ENCODE results near the gene DCAKD. TPM values are rescaled to one million over a fixed set of nuclear protein-coding genes. Genes with fewer than 3 reads are reported as not detected.

Gene DCAKD
- total RNA-seq, 3 donors from 2014 or later (not counting 1 experiment from before 2014, with no cell fraction given), result 15.4 to 21.4 (median 21.1) TPM

DNA sequence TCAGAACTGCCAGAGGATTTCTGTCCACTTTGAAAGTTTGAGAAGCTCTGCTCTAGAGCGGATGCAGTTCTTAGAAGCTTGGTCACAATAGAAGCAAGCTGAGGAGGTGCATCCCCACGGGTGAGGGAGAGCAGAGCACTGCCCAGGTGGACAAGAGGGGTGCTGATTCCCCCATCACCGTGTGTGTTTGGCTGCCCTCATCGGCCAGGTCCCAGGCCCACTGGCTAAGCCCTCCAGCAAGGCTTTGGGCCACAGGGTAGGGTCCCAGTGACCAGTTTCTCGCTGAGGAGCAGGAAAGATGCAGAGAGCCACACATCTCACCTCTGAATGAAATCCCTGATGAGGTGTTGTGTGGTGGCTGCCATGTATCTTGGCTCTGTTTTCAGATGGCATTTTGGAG lies 36.5 kb upstream of the DCAKD start:
- no peak overlapping the region for H3K4me3 Mint-ChIP-seq
- no peaks in the 10 kb centered on the region for H3K9me3 Mint-ChIP-seq
- WGBS (ENCODE audit: insufficient coverage), result 93% methylated on average over 5 of the region's 5 CpGs
- no peaks in the 10 kb centered on the region for H3K36me3 Mint-ChIP-seq
- peaks cover 78% of the 10 kb centered on the region for H3K36me3 ChIP-seq (ENCODE audit: control insufficient read depth, insufficient read depth, low read length)
- DNase-seq (no peak), ATAC-seq (no peak)
- H3K27me3 Mint-ChIP-seq (ENCODE audit: low read depth in 2 of 2), result no peaks in the 10 kb centered on the region
- H3K27ac ChIP-seq (ENCODE audit: low read length), result no peak overlapping the region
- no peaks in the 10 kb centered on the region for H3K4me1 Mint-ChIP-seq
- H3K27ac Mint-ChIP-seq, result no peak overlapping the region
- no peak overlapping the region for H3K4me3 ChIP-seq (ENCODE audit: low read length)
- TF ChIP-seq, protein P1, sequence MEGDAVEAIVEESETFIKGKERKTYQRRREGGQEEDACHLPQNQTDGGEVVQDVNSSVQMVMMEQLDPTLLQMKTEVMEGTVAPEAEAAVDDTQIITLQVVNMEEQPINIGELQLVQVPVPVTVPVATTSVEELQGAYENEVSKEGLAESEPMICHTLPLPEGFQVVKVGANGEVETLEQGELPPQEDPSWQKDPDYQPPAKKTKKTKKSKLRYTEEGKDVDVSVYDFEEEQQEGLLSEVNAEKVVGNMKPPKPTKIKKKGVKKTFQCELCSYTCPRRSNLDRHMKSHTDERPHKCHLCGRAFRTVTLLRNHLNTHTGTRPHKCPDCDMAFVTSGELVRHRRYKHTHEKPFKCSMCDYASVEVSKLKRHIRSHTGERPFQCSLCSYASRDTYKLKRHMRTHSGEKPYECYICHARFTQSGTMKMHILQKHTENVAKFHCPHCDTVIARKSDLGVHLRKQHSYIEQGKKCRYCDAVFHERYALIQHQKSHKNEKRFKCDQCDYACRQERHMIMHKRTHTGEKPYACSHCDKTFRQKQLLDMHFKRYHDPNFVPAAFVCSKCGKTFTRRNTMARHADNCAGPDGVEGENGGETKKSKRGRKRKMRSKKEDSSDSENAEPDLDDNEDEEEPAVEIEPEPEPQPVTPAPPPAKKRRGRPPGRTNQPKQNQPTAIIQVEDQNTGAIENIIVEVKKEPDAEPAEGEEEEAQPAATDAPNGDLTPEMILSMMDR (IDR thresholded peaks at IDR 0.05), result no peak
- no peaks in the 10 kb centered on the region for H3K4me1 ChIP-seq (ENCODE audit: control insufficient read depth, insufficient read depth, low read length)
- intact Hi-C loops (cut with micrococcal nuclease), result no loop called here
- H3K9me3 ChIP-seq (ENCODE audit: control insufficient read depth, insufficient read depth, low read length), result no peaks in the 10 kb centered on the region
- no peaks in the 10 kb centered on the region for H3K27me3 ChIP-seq (ENCODE audit: control insufficient read depth, insufficient read depth, low read length)

DNA sequence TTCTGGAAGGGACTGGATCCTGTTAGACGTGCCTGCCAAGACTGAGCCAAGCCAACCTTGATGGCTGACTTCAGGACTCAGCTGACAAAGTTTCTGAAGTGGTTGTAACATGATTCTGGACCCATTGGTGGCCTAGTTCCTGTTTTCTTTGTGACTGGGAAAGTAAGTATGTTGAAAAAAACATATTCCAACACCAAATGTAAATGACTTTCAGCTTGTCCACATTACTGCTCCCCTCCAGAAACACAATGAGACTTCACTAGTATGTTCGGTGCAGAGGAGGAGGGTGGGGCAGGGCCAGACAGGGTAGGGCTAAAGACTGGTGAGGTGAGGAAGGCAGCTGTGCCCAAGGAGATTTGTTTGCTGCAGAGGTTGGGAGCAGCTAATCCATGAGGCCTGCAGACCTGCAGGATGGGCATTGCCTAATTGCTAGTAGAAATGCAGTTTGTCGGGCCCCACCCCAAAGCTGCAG lies 36.1 kb upstream of the DCAKD start:
- Histone ChIP-seq H3K4me3 (ENCODE audit: low read length) (no peak overlapping the region), H3K27ac (ENCODE audit: low read length) (no peak overlapping the region), H3K27me3 (ENCODE audit: control insufficient read depth, insufficient read depth, low read length) (no peaks in the 10 kb centered on the region), H3K36me3 (ENCODE audit: control insufficient read depth, insufficient read depth, low read length) (peaks cover 76% of the 10 kb centered on the region), H3K4me1 (ENCODE audit: control insufficient read depth, insufficient read depth, low read length) (no peaks in the 10 kb centered on the region), H3K9me3 (ENCODE audit: control insufficient read depth, insufficient read depth, low read length) (no peaks in the 10 kb centered on the region)
- no peaks in the 10 kb centered on the region for H3K27me3 Mint-ChIP-seq (ENCODE audit: low read depth in 2 of 2)
- 89% methylated on average over 3 of the region's 3 CpGs for WGBS (ENCODE audit: insufficient coverage)
- H3K36me3 Mint-ChIP-seq, result no peaks in the 10 kb centered on the region
- H3K4me3 Mint-ChIP-seq, result no peak overlapping the region
- H3K27ac Mint-ChIP-seq, result no peak overlapping the region
- no peaks in the 10 kb centered on the region for H3K9me3 Mint-ChIP-seq
- TF ChIP-seq, protein P1 (IDR thresholded peaks at IDR 0.05), result no peak
- ATAC-seq (no peak), DNase-seq (no peak)
- H3K4me1 Mint-ChIP-seq, result no peaks in the 10 kb centered on the region
- intact Hi-C loops (cut with micrococcal nuclease), result no loop called here

DNA sequence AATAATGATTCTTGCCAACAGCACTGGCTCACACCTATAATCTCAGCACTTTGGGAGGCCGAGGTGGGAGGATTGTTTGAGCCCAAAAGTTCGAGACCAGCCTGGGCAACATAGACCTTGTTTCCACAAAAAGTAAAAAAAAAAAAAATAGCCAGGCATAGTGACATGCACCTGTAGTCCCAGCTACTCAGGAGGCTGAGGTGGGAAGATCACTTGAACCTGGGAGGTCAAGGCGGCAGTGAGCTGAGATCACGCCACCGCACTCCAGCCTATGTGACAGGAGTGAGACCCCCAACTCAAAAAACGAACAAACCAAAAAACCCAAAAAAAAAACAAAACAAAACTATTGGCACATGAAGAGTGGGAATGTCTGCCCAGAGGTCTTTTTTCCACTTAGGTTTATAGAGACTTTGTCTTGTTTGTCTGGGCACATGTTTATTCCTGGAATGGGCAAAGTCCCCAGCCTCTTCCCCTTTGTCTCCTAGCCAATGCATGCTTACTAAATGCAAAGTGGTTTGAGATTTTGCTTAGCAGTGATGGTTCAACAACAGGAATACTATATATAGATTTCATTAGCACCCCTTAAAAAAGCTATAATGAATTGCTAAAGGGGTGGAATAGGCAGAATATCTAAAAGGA lies 35.6 kb upstream of the DCAKD start:
- Mint-ChIP-seq H3K4me1 (no peaks in the 10 kb centered on the region), H3K4me3 (no peak overlapping the region), H3K9me3 (no peaks in the 10 kb centered on the region), H3K36me3 (no peaks in the 10 kb centered on the region), H3K27me3 (ENCODE audit: low read depth in 2 of 2) (no peaks in the 10 kb centered on the region), H3K27ac (no peak overlapping the region)
- Histone ChIP-seq H3K36me3 (ENCODE audit: control insufficient read depth, insufficient read depth, low read length) (peaks cover 77% of the 10 kb centered on the region), H3K27ac (ENCODE audit: low read length) (no peak overlapping the region), H3K4me3 (ENCODE audit: low read length) (no peak overlapping the region), H3K4me1 (ENCODE audit: control insufficient read depth, insufficient read depth, low read length) (no peaks in the 10 kb centered on the region), H3K27me3 (ENCODE audit: control insufficient read depth, insufficient read depth, low read length) (no peaks in the 10 kb centered on the region), H3K9me3 (ENCODE audit: control insufficient read depth, insufficient read depth, low read length) (no peaks in the 10 kb centered on the region)
- ATAC-seq (no peak), DNase-seq (no peak)
- 96% methylated on average over 3 of the region's 6 CpGs for WGBS (ENCODE audit: insufficient coverage)
- intact Hi-C loops (cut with micrococcal nuclease), result no loop called here
- TF ChIP-seq, protein P1 (IDR thresholded peaks at IDR 0.05), result no peak

DNA sequence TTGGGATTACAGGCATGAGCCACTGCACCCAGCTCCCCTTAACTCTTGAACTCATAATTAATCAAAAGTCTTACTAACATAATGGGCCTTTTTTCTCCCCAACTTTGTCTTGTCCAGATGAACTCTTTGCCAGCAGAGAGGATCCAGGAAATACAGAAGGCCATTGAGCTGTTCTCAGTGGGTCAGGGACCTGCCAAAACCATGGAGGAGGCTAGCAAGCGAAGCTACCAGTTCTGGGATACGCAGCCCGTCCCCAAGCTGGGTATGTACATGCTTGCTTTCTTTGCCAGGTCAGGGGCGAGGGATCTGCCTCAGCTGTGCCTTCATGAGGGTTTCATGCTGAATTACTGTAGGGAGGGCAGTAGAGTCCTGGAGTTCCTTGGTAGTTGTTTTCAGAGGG lies 35.0 kb upstream of the DCAKD start:
- H3K4me1 Mint-ChIP-seq, result peaks cover under 1% of the 10 kb centered on the region in 2 donors
- H3K36me3 Mint-ChIP-seq, result no peaks in the 10 kb centered on the region
- ATAC-seq, result no peak
- intact Hi-C loops (cut with micrococcal nuclease), result no loop called here
- no peak overlapping the region for H3K4me3 Mint-ChIP-seq
- no peak for DNase-seq
- no peak overlapping the region for H3K27ac ChIP-seq (ENCODE audit: low read length)
- no peak overlapping the region for H3K4me3 ChIP-seq (ENCODE audit: low read length)
- peaks cover 80% of the 10 kb centered on the region for H3K36me3 ChIP-seq (ENCODE audit: control insufficient read depth, insufficient read depth, low read length)
- H3K27me3 Mint-ChIP-seq (ENCODE audit: low read depth in 2 of 2), result no peaks in the 10 kb centered on the region
- no peaks in the 10 kb centered on the region for H3K27me3 ChIP-seq (ENCODE audit: control insufficient read depth, insufficient read depth, low read length)
- no peaks in the 10 kb centered on the region for H3K9me3 ChIP-seq (ENCODE audit: control insufficient read depth, insufficient read depth, low read length)
- no peak overlapping the region for H3K27ac Mint-ChIP-seq
- H3K4me1 ChIP-seq (ENCODE audit: control insufficient read depth, insufficient read depth, low read length), result no peaks in the 10 kb centered on the region
- 95% methylated on average over 4 of the region's 4 CpGs for WGBS (ENCODE audit: insufficient coverage)
- TF ChIP-seq, protein P1 (IDR thresholded peaks at IDR 0.05), result no peak
- no peaks in the 10 kb centered on the region for H3K9me3 Mint-ChIP-seq

All from natural killer cell (primary cell).